KOPT-K1 (cell line): ENCODE results near the gene AUH.
A peak's percentile ranks its signal among the peaks of the same experiment; 100 is the strongest.

Source experiments
- H3K27ac ChIP-seq: fragments of 200-600 bp; sonication (generic); 2 replicates; pipeline ENCODE4 v1.5.1; 2016; ENCODE audit warnings: antibody characterized with exemption, mild to moderate bottlenecking, low read depth, low read length; ENCODE audit not compliant: poor library complexity, severe bottlenecking
- H3K36me3 ChIP-seq: fragments of 200-600 bp; sonication (generic); 2 replicates; pipeline ENCODE4 v1.5.1; 2017; ENCODE audit warnings: antibody characterized with exemption, mild to moderate bottlenecking, low read length, moderate library complexity; ENCODE audit not compliant: insufficient read depth
- H3K9me3 ChIP-seq: fragments of 200-600 bp; sonication (generic); 2 replicates; pipeline ENCODE4 v1.5.1; 2017; ENCODE audit warnings: antibody characterized with exemption, low read length, mild to moderate bottlenecking; ENCODE audit not compliant: insufficient read depth, poor library complexity, severe bottlenecking

AUH gene

DNA sequence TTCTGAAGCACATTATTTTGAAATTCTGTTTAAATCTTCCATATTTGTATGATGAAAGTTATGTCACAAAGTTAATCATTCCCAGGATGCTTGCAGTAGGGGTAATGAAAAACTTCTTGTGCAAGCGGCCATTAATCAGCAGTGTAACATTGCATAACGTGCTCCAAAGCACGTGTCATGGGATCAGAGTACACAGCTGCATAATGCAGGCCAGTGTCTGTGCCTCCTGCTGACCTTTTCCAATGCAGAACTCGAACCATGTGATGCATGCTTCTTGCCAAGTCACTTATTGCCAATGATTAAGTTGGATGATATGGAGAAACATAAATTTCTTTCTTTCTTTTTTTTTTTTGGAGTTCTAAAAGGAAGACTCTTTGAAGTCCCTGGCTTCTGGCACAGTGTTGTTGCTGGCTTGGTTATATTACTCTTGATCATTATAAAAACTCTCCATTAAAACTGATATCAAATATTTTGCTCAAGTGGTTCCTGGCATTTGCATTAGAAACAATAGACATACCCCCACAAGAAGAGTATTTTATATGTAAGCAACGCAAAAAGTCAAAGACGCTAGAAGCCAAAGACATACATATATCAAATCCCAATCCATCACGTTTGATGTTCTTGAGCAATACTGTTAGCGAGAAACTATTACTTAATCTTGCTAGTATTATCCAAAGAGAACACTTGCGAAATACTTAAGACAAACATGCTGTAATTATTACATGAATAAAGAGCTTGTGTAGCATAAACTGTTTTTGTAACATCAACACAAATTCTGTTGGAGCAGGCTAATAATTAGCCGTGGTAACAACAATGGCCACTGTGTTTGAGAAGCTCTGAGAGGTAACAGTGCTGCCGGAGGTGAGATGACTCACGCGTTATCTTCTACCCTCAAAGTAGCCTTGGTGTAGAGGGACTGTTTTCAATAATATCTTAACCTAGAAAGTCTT is 164.2 kb downstream of the AUH start:
- Histone ChIP-seq H3K36me3 (no peaks in the 10 kb centered on the region), H3K9me3 (peaks cover 10% of the 10 kb centered on the region), H3K27ac (no peak overlapping the region)

DNA sequence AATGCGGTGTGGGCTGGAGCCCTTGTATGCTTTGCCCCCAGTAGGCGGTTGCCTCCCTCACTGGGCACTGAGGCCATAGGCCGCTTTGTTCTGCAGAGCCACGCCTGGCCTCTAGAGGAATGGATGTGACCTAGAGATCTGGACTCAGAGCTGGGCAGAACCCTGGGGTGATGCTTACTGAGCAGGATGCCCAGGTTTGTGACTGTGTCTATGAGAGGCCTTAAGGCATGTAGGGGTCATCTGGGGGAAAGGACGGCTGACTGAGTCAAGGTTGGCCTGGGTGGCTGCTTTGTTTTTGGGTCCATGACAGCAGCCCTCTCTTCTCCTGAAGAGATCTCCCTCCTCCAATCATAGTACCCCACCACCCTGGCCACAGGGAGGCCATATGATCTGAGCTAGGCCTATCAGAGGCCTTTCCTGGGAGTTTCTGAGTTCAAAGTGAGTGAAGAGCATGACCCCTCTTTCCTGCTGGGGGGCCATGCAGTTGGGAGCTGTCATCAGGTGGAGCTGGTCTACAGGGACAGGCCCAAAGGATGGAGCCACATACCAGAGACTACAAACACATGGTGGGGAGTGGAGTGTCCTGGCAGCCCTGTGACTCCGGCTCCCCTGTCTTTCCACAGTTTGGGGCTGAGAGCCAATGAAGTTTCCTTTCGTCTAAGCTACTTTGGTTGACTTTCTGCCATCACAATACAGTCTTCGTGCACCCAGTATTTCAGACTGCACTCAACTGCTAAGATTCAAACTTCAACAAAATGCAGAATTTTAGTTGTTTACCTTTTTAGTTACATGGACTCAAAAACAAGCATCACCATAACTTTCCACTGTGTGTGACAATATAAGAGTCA is 165.4 kb downstream of the AUH start:
- Histone ChIP-seq H3K36me3 (no peaks in the 10 kb centered on the region), H3K27ac (no peak overlapping the region), H3K9me3 (peaks cover 10% of the 10 kb centered on the region)

DNA sequence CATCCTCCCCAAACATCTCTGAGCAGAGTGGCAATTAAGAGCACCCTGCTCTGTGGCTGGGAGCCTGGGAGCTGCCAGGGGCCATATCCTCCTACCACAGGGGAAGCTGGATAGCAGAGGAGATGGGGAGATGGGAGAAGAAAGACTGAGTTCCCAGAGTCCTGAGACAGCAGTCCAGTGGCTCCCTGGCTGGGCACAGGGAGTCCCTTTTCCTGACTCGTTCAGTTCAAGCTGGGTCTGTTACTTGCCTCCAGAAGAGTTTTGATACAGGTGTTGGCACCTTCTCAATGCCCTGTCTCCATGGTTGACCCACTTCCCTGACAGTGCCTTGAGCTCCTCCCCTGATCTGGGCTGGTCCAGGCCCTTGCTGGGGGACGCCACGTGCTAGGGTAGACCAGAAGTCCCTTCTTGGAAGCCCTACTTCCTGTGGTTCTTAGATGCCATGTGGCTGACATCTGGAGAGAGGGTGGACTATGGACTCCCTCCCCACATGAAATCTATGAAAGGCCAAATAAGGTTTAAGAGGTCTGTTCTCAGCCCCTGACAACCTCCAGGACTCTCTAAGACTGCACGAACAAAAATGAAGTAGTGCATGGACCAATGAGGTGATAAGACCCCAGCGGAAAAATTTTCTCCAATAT is 166.2 kb downstream of the AUH start:
- Histone ChIP-seq H3K36me3 (no peaks in the 10 kb centered on the region), H3K9me3 (peaks cover 2% of the 10 kb centered on the region), H3K27ac (no peak overlapping the region)

DNA sequence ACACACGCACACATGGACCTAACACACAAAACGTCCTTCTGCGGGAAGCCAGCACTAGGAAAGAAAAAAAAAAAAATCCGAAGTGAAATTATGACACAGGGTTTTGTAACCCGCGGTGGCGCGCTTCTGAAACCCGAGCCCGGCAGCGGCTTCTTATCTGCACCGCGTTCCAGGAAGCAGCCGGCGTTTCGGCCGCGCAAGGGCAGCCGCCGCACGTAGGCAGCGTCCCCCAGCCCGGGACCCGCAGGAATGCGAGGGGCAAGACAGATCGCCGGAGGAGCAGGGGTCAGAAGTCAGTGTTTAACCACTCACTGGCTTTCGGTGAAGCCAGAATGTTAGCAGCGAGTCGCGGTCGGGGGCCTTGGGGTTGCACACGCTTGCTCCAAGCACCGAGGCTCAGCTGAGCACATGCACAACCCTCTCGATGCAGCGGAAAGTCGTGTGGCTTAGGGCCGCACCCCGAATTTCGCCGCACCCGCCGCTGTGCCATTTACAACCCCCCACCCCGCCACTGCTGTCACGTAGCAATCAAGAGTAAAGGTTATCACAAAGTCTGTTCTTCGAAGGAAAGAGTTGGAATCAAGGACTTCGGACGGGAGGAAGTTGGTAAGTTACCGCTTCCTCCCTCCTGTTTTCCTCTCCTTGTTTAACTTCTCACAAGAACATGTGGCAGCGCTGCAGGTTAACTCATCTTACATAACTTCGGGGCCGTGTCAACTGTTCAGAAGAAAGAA is 167.9 kb downstream of the AUH start:
- Histone ChIP-seq H3K36me3 (no peaks in the 10 kb centered on the region), H3K27ac (peak overlapping the region; percentile 81), H3K9me3 (no peaks in the 10 kb centered on the region)

DNA sequence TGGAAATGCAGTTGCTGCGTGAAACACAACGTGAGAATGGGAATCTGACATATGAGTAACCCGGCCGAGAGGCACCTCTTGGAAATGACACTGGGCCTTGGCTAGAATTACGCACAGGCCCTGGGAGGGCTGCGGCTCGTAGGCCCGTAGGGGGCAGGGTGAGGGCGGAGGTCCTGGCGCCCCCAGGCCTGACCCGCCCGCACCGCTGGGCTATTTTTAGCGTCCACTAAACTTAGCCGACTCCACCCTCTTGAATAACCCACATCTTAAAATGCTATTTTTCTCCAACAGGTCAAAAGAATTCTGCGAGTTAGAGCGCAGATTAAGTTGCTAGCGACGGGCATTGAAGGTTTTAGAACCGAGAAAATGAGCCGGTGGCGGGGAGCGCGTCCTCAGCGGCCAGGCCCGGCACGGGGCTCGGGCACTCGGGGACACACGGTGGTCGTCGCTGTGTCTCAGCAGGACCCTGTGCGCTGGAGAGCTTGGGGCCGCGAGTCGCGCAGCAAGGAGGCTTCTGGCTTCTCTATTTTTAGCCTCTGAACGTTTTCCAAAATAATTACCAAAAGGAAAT is 168.5 kb downstream of the AUH start:
- no peaks in the 10 kb centered on the region for H3K36me3 ChIP-seq
- no peaks in the 10 kb centered on the region for H3K9me3 ChIP-seq
- peak overlapping the region; percentile 81 for H3K27ac ChIP-seq

DNA sequence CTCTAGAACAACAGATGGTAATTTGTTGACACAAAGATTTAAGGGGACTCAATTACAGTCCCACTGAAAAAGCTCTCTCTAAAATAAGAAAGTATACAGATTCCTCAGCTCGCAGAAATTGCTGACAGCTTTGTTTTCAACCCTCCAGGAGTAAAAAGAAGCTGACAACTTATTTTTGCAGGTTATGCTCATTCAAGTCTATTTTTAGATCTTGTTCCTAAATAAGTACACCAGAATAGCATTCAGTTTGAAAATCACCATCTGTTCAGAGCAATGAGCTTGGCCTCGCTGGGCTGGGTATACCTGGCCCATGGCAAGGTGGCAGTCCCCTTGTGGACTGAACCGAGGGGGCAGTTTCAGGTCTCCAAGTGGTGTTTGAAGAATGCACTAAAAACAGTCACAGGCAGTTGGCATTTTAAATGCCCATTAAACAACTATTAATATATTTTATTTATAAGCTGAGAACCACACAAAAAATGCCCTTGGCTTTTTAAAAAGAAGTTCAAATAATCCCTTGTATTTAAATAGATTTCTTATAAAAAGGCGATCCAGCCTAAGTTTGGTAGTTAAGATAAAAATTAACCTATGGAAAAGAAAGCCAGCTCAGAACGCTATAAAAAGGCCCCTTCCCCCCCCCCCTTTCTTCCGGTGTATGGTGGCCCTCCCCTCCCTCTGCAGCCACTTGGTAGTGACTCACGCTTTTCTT is 169.2 kb downstream of the AUH start:
- Histone ChIP-seq H3K9me3 (no peaks in the 10 kb centered on the region), H3K36me3 (no peaks in the 10 kb centered on the region), H3K27ac (peak overlapping the region; percentile 81)

DNA sequence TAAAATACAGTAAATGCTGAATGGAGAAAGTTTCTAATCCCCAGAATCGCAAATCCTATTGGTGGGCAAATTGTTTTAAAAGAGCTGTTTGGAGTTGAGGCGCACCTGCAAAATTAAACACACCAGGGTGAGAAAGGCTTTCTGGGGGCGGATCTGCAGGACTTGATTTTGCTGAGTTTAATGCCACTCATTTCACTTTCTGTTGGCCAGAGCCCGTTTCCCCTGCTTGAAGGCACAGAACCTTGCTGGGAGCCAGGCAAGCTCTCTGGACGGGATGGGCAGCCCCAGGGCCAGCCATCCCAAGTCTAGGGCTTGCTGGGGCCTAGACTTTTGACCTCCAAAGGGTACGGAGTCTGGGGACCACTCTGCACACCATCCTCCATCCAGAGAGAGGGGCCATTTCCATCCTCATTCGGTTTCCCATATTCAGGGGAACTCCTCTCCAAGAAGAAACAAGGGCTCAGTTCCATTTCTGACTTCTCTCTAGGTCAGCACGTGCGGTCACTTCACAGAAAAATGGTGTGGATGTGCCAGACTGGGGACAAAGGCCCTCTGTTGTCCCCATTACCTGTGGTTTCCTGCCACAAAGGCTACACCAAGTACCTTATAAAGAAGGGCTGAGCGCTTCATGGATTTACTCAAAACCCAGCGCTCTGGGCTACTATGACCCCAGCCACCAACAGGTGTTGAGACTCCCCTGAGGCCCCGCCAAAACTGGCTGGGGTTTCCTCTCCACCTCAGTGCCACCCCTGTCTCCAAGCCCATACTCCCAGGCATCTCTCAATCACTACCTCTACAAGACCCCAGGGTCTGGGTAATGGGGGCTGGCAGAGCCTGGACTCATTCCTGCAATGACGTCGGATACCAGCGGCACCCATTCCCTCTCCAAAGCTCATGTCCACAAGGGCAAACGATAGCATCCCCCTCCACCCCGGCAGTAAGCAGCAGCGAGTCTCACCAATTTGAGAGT is 170.0 kb downstream of the AUH start:
- Histone ChIP-seq H3K36me3 (no peaks in the 10 kb centered on the region), H3K9me3 (no peaks in the 10 kb centered on the region), H3K27ac (no peak overlapping the region)

DNA sequence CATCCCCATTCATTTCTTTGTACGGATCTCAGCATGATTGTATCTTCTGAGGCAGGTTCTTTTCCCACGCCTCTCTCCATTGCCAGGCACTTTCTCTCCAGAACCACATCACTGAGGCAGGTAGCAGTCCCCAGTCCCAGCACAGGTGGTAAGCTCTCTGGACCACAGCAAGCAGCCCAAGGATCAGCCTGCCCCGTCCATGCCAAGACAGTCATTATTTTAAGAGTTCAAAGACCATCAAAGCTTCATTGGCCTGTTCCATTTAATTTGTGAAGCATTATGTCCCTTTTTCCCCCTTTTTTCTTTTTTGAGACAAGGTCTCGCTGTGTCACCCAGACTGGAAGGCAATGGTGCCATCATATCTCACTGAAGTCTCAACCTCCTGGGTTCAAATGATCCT is 171.7 kb downstream of the AUH start:
- no peaks in the 10 kb centered on the region for H3K36me3 ChIP-seq
- no peak overlapping the region for H3K27ac ChIP-seq
- H3K9me3 ChIP-seq, result no peaks in the 10 kb centered on the region

DNA sequence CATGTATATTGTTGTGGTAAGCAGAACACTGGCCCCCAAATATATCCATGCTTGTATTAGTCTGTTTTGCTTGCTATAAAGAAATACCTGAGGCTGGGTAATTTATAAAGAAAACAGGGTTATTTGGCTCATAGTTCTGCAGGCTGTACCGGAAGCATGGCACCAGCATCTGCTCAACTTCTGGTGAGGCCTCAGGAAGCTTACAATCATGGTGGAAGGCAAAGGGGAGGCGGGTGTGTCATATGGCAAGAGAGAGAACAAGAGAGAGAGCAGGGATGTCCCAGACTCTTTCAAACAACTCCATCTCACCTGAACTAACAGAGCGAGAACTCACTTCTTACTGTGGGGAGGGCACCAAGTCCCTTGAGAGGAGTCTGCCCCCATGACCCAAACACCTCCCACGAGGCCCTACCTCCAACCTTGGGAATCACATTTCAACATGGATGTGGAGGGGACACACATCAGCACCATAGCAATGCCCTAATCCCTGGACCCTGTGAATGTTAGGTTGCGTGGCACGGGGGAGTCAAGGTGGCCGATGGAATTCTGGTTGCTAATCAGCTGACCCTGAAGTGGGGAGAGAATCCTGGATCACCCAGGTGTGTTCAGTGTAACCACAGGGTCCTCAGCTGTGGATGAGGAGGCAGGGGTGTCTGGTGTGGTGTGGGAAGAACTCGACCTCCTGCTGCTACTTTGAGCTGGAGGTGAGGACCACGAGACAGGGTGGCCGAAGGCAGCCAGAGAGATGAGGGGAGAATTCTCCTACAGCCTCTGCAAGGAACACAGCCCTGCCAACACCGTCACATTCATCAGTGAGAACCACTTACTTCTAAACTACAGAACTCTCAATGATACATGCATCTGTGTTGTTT is 172.8 kb downstream of the AUH start:
- Histone ChIP-seq H3K27ac (no peak overlapping the region), H3K9me3 (no peaks in the 10 kb centered on the region)

DNA sequence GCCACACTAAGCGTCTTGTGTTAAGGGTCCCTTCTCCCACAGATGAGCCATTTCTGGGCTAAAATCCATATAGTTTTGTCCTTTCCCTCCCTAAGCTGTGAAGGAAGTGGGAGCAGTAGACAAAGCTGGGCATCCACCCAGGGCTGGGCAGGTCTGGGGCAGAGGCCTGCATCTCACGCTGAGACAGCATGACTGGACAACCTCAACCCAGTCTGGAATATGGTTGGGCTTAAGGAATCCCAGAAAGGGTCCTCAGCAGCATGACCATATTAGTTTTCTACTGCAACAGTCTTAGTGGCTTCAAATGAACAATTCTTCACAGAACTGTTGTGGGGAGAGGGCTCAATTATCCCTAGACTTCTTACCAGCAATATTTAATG is 173.8 kb downstream of the AUH start:
- Histone ChIP-seq H3K27ac (no peak overlapping the region), H3K36me3 (no peaks in the 10 kb centered on the region), H3K9me3 (no peaks in the 10 kb centered on the region)

More for the DNA sequence above, 172.8 kb downstream of the AUH start:
- no peaks in the 10 kb centered on the region for H3K36me3 ChIP-seq

DNA sequence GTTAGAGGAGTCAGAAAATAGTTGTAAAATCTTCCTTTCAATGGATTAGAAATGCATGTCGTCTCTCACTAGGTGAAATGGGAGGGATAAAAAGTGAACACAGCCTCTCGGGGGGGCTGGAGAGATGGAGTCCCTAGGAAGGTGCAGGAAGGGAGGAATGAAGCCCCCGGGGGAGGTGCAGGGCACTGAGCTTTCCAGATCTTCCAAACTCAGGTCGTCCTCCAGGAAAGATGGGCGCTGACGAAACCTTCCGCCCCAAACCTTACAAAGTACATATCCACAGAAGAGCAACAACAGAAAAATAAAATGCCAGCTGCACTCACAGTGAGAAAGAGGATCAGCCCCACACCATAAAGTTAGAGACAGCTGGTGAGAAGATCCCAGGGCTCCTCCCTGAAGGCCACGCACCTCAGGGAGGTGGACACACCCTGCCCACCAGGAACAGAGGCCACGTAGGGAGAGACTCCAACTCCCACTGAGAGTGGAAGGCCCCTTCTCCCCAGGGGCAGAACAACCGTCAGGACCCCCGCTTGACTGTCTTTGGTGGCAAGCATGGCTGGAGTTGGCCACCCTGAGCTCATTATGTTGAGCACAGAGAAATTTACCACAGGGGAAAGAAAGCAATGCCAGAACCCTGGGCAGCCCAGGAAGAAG is 174.3 kb downstream of the AUH start:
- no peak overlapping the region for H3K27ac ChIP-seq
- H3K36me3 ChIP-seq, result no peaks in the 10 kb centered on the region
- no peaks in the 10 kb centered on the region for H3K9me3 ChIP-seq

DNA sequence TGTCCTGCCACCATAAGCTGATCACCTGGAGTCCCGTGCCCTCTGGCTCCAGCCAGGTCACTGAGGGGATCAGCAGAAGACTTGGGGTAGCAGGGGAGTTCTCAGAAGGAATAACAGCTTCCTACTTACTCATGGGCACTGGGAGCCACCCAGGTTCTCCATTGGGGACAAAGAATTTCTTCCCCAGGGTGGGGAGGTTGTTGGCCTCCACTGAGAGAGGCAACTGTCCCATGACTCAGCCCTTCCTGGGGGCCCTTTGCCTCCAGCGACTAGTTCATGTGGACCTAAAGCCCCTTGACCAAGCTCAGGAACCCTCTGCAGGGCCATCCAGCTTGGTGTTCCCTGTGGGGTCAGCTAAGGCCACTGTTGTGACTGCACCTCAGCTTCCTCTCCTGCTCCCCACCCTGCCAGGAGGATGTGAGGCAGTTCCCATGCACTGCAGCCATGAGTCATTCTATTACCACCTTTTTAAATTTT is 175.0 kb downstream of the AUH start:
- Histone ChIP-seq H3K36me3 (no peaks in the 10 kb centered on the region), H3K9me3 (no peaks in the 10 kb centered on the region), H3K27ac (no peak overlapping the region)
